Effector CD4-positive, alpha-beta T cell (primary cell): ENCODE measurements around the gene SLC35E1.
"Not testable (repeated sequence)": the region's sequence is repeated elsewhere in the genome, so short reads cannot be mapped to it uniquely, and the experiment has no call there.

Experiments used
- DNase-seq: peaks from one replicate; pipeline ENCODE4 v3.0.0-alpha.2; 2020

SLC35E1 gene

GRCh38 chr19:16520986-16521624, 51.1 kb downstream of the SLC35E1 start:
- no peak for DNase-seq

- DNase-seq = no peak
These were observed 51.9 kb downstream of the SLC35E1 start for GRCh38 chr19:16520074-16520973.

DNA sequence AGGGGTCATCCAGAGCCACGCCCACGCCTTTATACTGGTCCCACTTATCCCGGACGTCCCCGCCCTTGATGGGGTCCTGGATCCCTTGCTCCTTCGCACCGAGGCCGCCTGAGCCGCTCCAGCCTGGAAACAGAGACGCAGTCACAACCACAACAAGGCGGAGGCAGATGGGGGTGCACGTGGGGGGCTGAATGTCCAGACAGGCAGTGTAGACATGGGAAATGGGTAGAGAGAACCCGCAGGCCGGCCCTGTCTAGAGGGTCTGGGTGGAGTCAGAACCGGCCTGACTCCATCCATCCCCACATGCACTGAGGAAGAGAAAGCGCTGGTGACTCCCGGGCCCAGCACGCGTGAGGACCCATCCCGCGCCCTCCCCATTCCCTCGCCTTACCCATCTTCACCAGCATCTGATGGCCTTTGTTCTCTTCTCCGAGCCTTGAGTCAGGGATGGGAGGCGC, 53.0 kb downstream of the SLC35E1 start:
- no peak for DNase-seq

DNA sequence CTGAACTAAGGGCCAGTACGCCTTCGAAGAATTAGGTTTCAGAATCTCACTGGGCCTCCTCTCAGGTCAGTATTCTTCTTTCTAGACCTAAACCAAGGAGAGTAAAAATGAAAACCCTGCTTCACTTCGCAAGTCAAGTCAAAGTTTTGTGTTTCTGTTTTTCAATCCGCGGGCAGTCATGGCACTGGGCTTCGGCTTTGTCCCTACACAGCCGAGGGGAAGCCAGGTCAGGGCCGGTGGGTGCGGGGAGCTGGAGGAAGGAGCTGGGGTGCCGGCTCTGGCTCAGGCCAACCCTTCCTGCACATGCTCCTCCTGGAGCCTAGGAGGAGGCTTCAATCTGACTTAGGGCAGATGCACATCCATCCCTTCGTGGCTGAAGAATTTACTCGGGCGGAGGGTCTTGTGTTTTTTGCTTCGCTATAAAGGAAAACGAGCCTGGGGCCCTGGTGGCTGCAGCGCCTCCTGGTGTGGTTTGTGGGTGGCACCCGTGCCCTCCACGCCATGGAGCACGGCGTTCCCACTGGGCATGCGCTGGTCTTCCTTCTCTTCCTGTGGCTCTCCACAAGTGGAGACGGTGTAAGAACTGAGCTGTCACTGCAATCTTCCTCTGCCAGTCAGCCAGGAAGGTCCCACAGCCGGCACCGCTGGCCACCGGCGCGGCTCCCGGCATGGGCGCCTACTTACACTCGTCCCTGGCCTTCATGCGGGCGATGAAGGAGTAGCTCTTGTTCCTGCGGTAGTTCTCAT, 53.6 kb downstream of the SLC35E1 start:
- DNase-seq = no peak

GRCh38 chr19:16518061-16518460, 54.2 kb downstream of the SLC35E1 start:
- DNase-seq = no peak

- DNase-seq = no peak
These were observed 55.1 kb downstream of the SLC35E1 start for GRCh38 chr19:16516923-16517610.

GRCh38 chr19:16516381-16516780, 55.8 kb downstream of the SLC35E1 start:
- no peak for DNase-seq

DNA sequence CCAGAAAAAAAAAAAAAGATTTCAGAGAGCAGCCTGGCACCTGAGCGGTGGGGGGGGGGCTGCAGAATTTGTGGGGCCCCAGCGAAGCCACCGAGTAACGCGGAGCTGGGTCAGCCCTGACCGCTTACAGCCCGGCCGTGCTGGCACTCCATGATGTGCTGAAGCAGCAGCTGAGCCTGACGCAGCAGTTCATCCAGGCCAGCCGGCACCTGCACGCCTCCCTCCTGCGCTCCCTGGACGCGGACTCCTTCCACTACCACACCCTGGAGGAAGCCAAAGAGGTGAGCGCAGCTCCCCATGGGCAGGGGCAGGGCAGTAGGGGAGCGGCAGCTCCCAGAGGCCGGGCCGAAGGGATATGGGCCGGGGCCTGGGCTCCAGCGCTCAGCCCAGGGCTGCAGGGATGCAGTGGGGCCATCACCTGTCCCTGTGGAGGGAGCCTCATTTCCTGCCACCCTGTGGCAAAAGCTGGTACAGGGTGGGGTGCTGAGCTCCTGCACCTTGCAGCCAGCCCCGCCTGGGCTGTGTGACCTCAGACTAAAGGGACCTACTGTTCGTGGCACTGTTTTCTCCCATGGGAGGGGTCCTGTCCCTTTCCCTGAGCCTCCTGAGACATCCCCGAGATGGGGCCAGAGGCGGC, 57.7 kb downstream of the SLC35E1 start:
- no peak for DNase-seq

GRCh38 chr19:16512611-16513010, 59.6 kb downstream of the SLC35E1 start:
- DNase-seq = not testable (repeated sequence)

GRCh38 chr19:16509141-16510061, 62.8 kb downstream of the SLC35E1 start:
- DNase-seq = no peak

DNA sequence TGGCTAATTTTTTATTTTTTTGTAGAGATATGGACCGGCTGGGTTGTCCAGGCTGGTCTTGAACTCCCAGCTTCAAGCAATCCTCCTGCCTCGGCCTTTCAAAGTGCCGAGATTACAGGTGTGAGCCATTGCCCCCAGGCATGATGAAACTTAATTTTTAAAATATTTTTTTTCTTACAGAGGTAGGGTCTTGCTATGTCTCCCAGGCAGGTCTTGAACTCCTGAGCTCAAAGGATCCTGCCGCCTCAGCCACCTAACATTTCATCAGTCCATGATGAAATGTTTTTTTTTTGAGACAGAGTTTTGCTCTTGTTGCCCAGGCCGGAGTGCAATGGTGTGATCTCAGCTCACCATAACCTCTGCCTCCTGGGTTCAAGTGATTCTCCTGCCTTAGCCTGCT, 63.7 kb downstream of the SLC35E1 start:
- no peak for DNase-seq

GRCh38 chr19:16506961-16507360, 65.3 kb downstream of the SLC35E1 start:
- no peak for DNase-seq

DNA sequence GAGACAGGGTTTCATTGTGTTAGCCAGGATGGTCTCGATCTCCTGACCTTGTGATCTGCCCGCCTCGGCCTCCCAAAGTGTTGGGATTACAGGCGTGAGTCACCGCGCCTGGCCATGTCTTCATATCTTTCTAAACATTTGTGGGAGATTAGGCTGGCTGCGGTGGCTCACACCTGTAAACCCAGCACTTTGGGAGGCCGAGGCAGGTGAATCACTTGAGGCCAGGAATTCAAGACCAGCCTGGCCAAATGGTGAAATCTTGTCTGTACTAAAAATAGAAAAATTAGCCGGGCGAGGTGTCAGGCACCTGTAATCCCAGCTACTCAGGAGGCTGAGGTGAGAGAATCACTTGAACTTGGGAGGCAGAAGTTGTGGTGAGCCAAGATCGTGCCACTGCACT, 66.1 kb downstream of the SLC35E1 start:
- DNase-seq = not testable (repeated sequence)

DNA sequence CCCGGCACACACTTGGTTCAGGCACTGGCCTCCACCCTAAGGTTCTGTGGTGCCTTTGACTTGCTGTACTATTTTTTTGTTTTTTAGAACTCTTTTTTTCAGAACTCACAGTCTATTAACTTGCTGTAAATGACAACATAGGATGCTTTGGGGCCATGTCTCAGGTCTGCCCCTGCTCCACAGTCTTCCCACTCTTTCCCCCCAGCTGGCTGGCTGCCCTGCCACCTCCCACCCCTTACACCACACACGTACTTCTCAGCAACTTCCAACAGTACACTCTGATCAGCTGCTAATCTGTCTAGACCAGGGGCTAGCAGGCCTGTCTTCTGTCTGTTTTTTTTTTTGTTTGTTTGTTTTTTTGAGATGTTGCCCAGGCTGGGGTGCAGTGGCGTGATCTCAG, 67.9 kb downstream of the SLC35E1 start:
- no peak for DNase-seq
